Measurements from ENCODE around the gene ARAP1.

The ARAP1 gene

DNA sequence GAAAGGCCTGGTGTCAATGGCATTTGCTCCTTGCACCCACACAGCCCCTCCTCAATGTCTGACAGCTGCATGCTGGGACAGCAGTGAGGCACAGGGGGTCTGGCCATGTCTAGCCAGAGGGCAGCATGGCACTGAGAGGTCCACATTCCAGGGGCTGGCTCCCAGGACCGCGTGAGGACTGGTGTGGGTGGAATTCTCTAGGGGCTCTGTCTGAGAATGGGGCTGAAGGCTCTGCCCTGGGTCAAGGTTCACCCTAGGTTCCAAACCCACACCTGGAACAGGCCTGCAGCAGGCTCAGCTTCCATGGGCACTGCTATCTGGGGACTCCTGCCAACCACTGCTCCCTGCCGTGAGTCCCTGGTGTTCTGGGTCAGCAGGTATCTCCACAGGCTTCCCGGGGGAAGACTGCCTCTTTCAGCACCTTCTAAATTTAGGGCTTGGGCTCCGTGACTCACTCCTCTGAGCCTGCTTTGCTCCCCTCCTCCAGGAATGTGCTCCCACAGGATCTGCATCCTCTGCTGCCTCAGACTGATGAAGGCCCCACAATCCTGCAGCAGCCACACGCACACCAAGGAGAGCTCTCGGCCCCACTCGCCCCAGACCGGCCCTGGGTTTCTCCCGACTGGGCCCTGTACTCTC, 37.4 kb upstream of the ARAP1 start:
- DNase-seq (ENCODE audit: low read depth), result no peak
- no peak overlapping the region for H3K4me3 ChIP-seq (ENCODE audit: control insufficient read depth, low read depth, low read length)
- TF ChIP-seq, protein P1, sequence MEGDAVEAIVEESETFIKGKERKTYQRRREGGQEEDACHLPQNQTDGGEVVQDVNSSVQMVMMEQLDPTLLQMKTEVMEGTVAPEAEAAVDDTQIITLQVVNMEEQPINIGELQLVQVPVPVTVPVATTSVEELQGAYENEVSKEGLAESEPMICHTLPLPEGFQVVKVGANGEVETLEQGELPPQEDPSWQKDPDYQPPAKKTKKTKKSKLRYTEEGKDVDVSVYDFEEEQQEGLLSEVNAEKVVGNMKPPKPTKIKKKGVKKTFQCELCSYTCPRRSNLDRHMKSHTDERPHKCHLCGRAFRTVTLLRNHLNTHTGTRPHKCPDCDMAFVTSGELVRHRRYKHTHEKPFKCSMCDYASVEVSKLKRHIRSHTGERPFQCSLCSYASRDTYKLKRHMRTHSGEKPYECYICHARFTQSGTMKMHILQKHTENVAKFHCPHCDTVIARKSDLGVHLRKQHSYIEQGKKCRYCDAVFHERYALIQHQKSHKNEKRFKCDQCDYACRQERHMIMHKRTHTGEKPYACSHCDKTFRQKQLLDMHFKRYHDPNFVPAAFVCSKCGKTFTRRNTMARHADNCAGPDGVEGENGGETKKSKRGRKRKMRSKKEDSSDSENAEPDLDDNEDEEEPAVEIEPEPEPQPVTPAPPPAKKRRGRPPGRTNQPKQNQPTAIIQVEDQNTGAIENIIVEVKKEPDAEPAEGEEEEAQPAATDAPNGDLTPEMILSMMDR (IDR thresholded peaks at IDR 0.05; ENCODE audit: control insufficient read depth, insufficient read depth, low read depth, low read length, missing control alignments), result no peak

DNA sequence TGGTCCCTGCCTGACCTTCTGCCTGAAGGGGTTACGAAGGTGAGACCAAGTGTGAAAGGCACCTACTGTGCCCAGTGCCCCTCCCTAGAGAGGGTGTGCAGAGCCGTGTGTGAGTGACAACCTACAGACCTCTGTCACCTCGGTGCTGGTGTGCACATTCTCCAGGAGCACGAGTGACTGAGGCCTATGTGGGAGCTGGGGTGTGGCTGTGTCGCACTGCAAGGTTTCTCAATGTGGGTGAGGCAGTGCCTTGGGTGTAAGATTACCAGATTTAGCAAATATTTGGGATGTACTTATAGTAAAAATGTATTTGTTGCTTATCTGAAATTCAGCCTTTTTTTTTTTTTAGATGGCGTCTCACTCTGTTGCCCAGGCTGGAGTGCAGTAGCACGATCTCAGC, 36.0 kb upstream of the ARAP1 start:
- TF ChIP-seq, protein P1 (IDR thresholded peaks at IDR 0.05; ENCODE audit: control insufficient read depth, insufficient read depth, low read depth, low read length, missing control alignments), result no peak
- no peak for DNase-seq (ENCODE audit: low read depth)
- H3K4me3 ChIP-seq (ENCODE audit: control insufficient read depth, low read depth, low read length), result no peak overlapping the region

DNA sequence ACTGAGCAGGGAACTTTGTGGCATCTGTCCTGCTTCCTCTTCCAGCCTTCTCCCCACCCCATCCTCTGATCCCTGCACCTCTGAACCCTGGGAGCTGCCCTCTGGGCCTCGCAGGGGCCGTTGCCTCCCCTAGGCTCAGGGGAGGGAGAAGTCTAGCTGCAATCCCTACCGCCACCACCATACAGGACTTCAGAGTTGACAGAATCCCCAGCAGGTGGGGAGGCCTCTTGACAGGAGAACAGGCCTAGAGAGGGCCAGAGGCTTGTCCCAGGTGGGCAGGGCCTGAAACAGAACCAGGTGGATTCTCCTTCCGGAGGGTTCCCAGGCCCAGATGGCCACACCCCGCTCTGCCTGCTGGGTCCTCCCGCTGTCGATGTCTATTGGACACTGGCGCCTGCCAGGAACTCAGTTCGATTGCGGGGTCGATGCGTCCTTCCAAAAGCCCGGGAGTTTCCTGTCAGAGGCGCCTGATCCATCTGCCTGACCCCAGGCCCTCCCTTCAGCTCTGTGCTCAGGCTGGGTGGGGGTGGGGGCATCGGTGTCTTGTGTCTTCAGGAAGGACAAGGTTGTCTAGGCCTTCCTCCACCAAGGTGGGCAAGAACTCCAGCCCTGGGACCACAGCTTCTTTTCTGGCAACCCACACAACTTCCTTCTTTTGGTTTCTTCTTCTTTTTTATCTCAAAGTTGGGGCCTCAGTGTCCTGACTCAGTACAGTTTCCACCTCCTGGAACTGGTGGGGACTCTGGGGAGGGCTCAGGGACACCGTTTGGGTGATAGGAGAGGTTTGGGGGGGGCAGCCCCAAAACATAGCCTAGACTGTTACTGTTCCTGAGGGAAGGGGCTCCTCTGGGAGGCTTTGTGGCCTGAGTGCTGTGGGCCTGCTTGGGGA, 35.3 kb upstream of the ARAP1 start:
- TF ChIP-seq, protein P1 (IDR thresholded peaks at IDR 0.05; ENCODE audit: control insufficient read depth, insufficient read depth, low read depth, low read length, missing control alignments), result no peak
- DNase-seq (ENCODE audit: low read depth), result no peak
- no peak overlapping the region for H3K4me3 ChIP-seq (ENCODE audit: control insufficient read depth, low read depth, low read length)

DNA sequence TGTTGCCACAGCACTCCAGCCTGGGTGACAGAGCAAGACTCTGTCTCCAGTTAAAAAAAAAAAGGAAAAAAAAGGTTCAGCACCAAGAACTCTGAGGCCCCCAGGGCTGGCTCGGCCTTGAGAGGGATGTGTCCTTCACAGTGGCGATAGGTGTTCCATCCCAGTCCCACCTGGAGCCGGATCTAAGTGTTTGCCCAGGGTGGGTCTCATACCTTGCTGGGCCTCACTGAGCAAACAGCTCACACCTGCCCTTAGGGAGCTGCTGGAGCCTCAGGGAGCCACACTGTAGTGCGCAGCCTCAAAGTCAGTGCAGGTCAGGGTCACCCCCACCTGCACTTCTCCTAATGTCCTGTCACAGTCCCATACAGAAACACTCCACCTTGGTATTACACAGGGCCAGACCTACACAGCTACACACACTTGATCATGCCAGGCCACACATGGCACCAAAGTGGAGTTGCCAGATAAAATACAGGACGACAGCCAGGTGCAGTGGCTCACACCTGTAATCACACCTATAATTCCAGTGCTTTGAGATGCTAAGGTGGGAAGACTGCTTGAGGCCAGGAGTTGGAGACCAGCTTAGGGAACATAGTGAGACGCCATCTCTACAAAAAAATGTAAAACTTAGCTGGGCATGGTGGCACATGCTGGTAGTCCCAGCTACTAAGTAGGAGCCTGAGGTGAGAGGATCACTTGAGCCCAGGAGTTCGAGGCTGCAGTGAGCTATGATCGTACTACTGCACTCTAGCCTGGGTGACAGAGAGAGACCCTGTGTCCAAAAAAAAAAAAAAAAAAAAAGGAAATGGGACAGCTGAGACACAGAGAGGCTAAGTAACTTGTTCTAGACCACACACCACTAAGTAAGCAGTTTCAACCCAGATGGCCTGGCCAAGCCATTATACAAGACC, 34.4 kb upstream of the ARAP1 start:
- TF ChIP-seq, protein P1 (IDR thresholded peaks at IDR 0.05; ENCODE audit: control insufficient read depth, insufficient read depth, low read depth, low read length, missing control alignments), result no peak
- no peak for DNase-seq (ENCODE audit: low read depth)
- H3K4me3 ChIP-seq (ENCODE audit: control insufficient read depth, low read depth, low read length), result no peak overlapping the region

DNA sequence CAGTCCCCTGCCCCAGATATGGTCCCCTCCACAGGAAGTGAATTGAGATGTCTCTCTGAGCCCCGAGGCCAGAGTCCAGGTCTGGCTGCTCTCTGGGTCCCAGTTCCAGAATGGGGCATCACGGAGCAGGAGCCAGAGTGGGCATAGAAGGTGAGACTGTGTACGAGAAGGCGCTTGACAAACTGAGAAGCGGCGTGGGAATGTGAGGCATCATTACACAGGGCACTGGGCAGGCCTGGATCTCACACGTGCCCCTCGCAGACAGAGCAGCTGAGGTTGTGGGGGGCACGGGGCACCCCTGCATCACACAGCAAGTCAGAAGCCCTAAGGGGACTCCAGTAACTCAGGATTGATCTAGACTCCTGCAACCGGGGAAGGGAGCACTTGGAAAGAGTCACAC, 32.5 kb upstream of the ARAP1 start:
- no peak overlapping the region for H3K4me3 ChIP-seq (ENCODE audit: control insufficient read depth, low read depth, low read length)
- no peak for DNase-seq (ENCODE audit: low read depth)
- TF ChIP-seq, protein P1 (IDR thresholded peaks at IDR 0.05; ENCODE audit: control insufficient read depth, insufficient read depth, low read depth, low read length, missing control alignments), result no peak
